IMR-90 (cell line): Measurements from ENCODE around the gene NPEPPS.
"Not testable (repeated sequence)": the region's sequence is repeated elsewhere in the genome, so short reads cannot be mapped to it uniquely, and the experiment has no call there.

Experiments
- CEBPB ChIP-seq: IDR thresholded peaks from 2 replicates; pipeline ENCODE4 v1.6.1; 2012; ENCODE audit warnings: low read depth, low read length, improper control_type of control experiment
- MAFK ChIP-seq: IDR thresholded peaks from 2 replicates; pipeline ENCODE4 v1.6.1; 2012; ENCODE audit warnings: low read depth, low read length, improper control_type of control experiment
- POLR2A ChIP-seq: IDR thresholded peaks from 2 replicates; pipeline ENCODE4 v1.6.1; 2012; ENCODE audit warnings: mild to moderate bottlenecking, low read depth, low read length
- RFX5 ChIP-seq: IDR thresholded peaks from 2 replicates; pipeline ENCODE4 v1.8.0; 2012; ENCODE audit warnings: low read depth, mild to moderate bottlenecking, low read length, moderate library complexity
- SMC3 ChIP-seq: fragments of 150-350 bp; IDR thresholded peaks from 2 replicates; pipeline ENCODE4 v1.6.1; 2016; ENCODE audit warnings: low read depth, mild to moderate bottlenecking, antibody characterized with exemption, low read length, moderate library complexity
- TF ChIP-seq, protein P1 (sequence below): conservative IDR thresholded peaks from 2 replicates; pipeline ENCODE4 v1.5.1; 2012; ENCODE audit warnings: mild to moderate bottlenecking, low read depth, low read length, improper control_type of control experiment

DNA sequence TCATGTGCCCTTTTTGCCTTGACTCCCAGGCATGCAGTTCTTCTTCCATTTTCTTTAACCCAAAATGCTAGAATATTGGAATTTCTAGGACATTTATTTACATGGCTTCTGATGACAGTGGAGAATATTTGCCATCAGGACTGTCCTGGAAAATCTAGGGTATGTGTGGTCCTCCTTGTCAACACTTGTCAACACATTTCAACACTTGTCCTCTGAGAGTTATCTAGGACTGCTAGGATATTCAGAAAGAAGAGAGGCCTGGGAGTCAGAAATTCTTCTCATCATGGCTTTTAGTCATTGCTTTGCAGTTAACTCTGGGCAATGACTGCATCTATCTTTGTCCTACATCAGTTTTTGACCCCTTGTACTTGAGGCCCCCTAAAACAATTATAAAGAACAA lies 11.5 kb upstream of the NPEPPS start:
- TF ChIP-seq, protein P1, sequence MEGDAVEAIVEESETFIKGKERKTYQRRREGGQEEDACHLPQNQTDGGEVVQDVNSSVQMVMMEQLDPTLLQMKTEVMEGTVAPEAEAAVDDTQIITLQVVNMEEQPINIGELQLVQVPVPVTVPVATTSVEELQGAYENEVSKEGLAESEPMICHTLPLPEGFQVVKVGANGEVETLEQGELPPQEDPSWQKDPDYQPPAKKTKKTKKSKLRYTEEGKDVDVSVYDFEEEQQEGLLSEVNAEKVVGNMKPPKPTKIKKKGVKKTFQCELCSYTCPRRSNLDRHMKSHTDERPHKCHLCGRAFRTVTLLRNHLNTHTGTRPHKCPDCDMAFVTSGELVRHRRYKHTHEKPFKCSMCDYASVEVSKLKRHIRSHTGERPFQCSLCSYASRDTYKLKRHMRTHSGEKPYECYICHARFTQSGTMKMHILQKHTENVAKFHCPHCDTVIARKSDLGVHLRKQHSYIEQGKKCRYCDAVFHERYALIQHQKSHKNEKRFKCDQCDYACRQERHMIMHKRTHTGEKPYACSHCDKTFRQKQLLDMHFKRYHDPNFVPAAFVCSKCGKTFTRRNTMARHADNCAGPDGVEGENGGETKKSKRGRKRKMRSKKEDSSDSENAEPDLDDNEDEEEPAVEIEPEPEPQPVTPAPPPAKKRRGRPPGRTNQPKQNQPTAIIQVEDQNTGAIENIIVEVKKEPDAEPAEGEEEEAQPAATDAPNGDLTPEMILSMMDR = not testable (repeated sequence)
- TF ChIP-seq RFX5, CEBPB, POLR2A, SMC3, MAFK: not testable (repeated sequence)
